ENCODE results near the gene ZPR1.
"Not testable (repeated sequence)": the region's sequence is repeated elsewhere in the genome, so short reads cannot be mapped to it uniquely, and the experiment has no call there.

ZPR1 gene, protein sequence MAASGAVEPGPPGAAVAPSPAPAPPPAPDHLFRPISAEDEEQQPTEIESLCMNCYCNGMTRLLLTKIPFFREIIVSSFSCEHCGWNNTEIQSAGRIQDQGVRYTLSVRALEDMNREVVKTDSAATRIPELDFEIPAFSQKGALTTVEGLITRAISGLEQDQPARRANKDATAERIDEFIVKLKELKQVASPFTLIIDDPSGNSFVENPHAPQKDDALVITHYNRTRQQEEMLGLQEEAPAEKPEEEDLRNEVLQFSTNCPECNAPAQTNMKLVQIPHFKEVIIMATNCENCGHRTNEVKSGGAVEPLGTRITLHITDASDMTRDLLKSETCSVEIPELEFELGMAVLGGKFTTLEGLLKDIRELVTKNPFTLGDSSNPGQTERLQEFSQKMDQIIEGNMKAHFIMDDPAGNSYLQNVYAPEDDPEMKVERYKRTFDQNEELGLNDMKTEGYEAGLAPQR

DNA sequence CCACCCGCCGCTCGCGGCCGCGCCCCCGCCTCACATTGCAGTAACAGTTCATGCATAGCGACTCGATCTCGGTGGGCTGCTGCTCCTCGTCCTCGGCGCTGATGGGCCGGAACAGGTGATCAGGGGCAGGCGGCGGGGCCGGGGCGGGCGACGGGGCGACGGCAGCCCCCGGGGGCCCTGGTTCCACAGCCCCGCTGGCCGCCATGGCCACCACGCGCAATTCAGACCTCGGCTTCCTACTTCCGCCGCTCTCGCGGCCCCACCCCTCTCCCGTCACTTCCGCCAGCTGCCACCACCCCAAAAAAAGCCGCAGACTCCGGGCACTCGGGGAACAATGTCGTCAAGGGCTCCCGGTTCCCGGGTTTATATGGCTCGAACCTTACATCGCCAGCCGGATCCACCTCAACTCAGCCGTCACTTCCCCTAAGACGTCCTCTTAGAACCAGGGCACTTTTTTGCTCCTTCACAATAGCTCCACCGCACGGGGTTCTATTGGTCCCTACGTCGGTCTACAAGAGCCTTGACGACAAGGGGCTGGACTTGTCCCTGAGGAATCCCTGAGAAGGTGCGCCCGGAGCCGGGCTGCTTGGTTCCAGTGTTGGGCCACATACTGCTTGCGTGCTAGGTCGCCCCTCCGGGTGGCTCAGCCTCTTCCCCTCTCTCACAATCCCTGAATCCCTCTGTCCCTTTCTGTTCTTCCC is at the start of gene ZPR1:
Gene ZPR1 (minus strand): TSS at position 238 of the 701 bp plus-strand sequence. CDS start 33 bp downstream, at position 205.
- DNase-seq, result peak; percentile 55

DNA sequence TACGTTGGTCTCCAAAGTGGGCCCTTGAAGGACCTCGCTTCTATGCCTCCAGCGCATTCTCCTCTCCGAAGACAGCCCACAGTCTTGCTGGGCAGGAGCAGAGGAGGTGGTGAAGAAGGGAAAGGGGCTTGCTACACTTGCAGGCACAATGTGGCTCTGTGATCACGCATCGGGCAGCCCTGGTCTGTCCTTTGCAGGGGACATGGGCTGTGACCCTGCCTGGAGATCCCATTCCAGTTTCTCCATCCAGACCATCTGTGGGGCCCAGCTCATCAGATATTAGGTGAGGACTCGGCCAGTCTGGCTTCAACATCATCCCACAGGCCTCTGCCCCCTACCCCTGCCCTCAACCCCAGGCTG is 48.8 kb upstream of the ZPR1 start:
- DNase-seq, result no peak

DNA sequence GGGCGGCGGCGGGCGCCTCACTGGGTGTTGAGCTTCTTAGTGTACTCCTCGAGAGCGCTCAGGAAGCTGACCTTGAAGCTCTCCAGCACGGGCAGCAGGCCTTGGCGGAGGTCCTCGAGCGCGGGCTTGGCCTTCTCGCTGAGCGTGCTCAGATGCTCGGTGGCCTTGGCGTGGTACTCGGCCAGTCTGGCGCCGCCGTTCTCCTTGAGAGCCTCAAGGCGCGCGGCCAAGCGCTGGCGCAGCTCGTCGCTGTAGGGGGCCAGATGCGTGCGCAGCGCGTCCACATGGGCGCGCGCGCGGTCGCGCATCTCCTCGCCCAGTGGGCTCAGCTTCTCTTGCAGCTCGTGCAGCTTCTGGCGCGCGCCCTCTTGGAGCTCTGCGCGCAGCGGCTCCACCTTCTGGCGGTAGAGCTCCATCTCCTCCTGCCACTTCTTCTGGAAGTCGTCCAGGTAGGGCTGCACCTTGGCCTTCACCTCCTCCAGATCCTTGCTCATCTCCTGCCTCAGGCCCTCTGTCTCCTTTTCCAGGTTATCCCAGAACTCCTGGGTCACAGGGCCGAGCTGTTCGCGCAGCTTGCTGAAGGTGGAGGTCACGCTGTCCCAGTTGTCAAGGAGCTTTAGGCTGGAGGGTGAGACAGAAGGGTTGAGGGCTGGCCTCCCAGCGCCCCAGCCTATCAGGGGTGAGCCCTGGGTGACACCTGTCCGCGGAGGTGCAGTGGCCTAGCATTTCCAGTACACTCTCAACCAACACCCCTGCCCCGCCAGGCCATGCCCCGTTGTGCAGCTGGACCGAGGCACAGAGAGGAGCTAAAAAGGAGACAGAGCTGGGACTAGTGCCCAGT is 48.2 kb upstream of the ZPR1 start:
- DNase-seq, result no peak

DNA sequence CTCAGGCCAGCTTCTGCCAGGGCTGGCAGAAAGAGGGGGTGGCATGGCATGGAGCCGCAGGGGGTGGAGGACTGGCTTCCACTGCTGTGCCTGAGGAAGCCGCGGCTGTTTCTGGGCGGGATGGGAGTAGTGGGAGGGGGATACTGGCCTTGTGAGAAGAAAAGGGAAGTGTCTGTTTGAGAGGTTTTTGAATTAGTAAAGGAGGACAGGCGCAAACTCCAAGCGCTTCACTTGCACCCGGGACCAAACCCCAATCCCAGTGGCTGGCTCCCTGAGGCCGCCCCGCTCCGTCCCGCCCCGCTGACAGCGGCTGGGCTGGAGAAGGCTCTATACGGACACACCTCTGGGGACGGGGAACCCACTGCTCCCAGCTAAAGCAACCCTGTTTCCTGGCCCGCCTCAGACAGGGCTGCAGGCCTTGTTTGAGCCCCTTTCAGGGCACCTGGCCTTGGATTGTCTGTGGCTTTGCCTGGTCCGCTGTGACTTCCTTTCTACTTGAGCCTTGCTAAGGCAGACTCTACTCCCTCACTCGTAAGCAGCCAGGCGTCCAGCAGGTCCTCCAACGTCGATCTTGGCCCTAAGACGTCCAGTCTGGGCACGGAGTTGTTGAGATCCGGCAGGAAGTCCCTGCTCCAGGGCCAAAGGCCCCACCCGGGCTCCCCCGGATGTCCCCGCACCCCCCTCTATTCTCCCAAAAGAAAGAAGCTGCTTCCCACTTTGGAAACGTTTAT is 47.4 kb upstream of the ZPR1 start:
- DNase-seq, result no peak

DNA sequence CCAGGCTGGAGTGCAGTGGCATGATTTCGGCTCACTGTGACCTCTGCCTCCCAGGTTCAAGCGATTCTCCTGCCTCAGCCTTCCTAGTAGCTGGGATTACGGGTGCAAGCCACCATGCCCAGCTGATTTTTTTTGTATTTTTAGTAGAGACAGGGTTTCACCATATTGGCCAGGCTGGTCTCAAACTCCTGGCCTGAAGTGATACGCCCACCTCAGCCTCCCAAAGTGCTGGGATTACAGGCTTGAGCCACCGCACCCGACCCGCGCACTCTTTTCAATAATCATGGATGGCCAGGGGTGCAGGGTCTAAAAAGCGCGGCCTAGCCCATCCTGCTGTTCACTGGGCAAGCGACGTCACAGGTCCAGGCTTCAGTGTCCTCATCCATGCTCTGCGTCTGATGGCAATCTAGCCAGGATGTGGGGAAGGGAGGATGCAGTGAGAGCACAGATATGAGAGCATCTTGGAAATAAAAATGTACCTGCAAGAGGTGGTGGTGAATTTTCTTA is 46.8 kb upstream of the ZPR1 start:
- not testable (repeated sequence) for DNase-seq

DNA sequence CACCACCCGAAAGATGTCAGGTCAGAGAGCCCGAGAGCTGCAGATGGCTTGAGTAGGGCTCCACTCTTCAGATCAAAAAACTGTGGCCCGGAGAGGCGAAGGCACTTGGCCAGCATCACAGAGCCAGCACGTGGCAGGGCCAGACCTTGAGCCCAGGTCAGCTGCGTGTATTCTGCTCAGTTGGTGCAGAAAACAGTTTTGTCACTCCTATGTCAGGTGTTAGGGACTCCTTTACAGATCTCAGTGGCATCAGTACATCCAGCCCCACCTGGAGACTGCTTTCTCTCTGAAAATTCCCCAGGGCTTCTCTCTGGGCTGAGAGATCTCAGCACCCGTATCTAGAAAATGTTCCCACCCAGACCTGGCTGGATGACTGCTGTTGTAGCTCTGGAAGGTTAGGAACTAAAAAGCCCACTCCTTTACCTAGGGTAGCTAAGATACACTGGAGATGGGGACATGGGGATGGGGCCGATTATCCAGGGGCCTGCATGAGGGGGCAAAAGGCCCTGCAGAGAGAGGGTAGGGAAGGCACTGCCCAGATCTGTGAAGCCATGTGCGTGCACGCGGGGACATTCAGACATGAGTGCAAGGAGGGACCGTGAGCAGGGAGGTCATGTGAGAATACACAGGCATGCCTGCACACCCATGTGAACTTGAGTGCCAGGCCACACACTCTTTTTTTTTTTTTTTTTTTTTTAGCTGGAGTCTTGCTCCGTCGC is 46.2 kb upstream of the ZPR1 start:
- DNase-seq, result no peak

DNA sequence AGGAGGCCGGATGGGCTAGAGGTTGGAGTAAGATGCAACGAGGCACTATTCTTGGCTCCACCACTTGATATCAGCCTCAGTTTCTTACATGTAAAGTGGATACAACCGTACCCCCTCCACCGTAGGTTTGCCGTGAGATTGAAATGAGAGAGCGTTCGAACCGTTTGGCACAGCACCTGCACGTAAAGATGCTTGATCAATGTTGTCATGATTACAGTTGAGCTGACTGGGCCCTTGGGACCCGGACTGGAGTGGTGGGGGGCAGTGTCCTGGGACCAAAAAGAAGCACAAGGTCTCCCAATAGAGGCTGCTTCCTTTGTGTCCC is 45.6 kb upstream of the ZPR1 start:
- DNase-seq, result no peak

DNA sequence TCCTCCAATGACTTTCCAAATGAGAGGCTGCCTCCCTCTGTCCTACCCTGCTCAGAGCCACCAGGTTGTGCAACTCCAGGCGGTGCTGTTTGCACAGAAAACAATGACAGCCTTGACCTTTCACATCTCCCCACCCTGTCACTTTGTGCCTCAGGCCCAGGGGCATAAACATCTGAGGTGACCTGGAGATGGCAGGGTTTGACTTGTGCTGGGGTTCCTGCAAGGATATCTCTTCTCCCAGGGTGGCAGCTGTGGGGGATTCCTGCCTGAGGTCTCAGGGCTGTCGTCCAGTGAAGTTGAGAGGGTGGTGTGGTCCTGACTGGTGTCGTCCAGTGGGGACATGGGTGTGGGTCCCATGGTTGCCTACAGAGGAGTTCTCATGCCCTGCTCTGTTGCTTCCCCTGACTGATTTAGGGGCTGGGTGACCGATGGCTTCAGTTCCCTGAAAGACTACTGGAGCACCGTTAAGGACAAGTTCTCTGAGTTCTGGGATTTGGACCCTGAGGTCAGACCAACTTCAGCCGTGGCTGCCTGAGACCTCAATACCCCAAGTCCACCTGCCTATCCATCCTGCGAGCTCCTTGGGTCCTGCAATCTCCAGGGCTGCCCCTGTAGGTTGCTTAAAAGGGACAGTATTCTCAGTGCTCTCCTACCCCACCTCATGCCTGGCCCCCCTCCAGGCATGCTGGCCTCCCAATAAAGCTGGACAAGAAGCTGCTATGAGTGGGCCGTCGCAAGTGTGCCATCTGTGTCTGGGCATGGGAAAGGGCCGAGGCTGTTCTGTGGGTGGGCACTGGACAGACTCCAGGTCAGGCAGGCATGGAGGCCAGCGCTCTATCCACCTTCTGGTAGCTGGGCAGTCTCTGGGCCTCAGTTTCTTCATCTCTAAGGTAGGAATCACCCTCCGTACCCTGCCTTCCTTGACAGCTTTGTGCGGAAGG is 44.8 kb upstream of the ZPR1 start:
- DNase-seq, result no peak

DNA sequence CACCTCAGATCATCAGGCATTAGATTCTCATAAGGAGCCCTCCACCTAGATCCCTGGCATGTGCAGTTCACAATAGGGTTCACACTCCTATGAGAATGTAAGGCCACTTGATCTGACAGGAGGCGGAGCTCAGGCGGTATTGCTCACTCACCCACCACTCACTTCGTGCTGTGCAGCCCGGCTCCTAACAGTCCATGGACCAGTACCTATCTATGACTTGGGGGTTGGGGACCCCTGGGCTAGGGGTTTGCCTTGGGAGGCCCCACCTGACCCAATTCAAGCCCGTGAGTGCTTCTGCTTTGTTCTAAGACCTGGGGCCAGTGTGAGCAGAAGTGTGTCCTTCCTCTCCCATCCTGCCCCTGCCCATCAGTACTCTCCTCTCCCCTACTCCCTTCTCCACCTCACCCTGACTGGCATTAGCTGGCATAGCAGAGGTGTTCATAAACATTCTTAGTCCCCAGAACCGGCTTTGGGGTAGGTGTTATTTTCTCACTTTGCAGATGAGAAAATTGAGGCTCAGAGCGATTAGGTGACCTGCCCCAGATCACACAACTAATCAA is 44.0 kb upstream of the ZPR1 start:
- DNase-seq, result no peak

DNA sequence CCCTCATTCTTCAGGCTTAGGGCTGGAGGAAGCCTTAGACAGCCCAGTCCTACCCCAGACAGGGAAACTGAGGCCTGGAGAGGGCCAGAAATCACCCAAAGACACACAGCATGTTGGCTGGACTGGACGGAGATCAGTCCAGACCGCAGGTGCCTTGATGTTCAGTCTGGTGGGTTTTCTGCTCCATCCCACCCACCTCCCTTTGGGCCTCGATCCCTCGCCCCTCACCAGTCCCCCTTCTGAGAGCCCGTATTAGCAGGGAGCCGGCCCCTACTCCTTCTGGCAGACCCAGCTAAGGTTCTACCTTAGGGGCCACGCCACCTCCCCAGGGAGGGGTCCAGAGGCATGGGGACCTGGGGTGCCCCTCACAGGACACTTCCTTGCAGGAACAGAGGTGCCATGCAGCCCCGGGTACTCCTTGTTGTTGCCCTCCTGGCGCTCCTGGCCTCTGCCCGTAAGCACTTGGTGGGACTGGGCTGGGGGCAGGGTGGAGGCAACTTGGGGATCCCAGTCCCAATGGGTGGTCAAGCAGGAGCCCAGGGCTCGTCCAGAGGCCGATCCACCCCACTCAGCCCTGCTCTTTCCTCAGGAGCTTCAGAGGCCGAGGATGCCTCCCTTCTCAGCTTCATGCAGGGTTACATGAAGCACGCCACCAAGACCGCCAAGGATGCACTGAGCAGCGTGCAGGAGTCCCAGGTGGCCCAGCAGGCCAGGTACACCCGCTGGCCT is 42.5 kb upstream of the ZPR1 start:
- no peak for DNase-seq

DNA sequence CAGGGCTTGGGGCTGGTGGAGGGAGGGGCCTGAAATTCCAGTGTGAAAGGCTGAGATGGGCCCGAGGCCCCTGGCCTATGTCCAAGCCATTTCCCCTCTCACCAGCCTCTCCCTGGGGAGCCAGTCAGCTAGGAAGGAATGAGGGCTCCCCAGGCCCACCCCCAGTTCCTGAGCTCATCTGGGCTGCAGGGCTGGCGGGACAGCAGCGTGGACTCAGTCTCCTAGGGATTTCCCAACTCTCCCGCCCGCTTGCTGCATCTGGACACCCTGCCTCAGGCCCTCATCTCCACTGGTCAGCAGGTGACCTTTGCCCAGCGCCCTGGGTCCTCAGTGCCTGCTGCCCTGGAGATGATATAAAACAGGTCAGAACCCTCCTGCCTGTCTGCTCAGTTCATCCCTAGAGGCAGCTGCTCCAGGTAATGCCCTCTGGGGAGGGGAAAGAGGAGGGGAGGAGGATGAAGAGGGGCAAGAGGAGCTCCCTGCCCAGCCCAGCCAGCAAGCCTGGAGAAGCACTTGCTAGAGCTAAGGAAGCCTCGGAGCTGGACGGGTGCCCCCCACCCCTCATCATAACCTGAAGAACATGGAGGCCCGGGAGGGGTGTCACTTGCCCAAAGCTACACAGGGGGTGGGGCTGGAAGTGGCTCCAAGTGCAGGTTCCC is 41.8 kb upstream of the ZPR1 start, which contains the start of gene APOC3:
Gene APOC3 (plus strand): TSS at position 383 of the 659 bp plus-strand sequence. CDS start 676 bp downstream, outside the sequence.
- no peak for DNase-seq

DNA sequence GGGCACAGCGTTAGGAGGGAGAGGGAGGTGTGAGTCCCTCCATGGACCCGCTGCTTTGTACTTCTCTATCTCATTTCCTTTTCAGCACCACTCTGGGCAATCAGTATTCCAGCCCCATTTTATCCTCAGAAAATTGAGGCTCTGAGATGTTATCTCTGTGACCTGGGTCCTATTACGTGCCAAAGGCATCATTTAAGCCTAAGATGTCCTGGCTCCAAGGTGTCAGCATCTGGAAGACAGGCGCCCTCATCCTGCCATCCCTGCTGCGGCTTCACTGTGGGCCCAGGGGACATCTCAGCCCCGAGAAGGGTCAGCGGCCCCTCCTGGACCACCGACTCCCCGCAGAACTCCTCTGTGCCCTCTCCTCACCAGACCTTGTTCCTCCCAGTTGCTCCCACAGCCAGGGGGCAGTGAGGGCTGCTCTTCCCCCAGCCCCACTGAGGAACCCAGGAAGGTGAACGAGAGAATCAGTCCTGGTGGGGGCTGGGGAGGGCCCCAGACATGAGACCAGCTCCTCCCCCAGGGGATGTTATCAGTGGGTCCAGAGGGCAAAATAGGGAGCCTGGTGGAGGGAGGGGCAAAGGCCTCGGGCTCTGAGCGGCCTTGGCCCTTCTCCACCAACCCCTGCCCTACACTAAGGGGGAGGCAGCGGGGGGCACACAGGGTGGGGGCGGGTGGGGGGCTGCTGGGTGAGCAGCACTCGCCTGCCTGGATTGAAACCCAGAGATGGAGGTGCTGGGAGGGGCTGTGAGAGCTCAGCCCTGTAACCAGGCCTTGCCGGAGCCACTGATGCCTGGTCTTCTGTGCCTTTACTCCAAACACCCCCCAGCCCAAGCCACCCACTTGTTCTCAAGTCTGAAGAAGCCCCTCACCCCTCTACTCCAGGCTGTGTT is 41.1 kb upstream of the ZPR1 start:
- no peak for DNase-seq

DNA sequence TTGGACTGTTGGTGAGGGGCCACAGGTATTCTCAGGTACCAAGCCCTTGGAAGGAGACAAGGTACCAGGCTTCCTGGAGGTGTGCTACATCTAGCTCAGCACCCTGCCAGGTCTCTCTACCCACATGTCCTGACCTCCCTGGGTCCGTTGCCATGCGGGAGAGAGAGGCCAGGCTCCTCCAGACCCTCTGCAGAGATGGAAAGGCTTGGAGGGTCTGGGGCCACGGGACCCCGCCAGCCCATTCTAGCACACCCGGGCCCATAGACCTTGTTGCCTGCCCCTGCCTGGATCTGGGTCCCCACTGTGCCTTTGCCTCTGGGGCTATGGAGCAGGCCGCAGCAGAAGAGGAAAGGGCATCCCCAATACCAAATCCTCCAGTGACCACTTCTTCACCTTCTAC is 39.6 kb upstream of the ZPR1 start:
- DNase-seq, result no peak

DNA sequence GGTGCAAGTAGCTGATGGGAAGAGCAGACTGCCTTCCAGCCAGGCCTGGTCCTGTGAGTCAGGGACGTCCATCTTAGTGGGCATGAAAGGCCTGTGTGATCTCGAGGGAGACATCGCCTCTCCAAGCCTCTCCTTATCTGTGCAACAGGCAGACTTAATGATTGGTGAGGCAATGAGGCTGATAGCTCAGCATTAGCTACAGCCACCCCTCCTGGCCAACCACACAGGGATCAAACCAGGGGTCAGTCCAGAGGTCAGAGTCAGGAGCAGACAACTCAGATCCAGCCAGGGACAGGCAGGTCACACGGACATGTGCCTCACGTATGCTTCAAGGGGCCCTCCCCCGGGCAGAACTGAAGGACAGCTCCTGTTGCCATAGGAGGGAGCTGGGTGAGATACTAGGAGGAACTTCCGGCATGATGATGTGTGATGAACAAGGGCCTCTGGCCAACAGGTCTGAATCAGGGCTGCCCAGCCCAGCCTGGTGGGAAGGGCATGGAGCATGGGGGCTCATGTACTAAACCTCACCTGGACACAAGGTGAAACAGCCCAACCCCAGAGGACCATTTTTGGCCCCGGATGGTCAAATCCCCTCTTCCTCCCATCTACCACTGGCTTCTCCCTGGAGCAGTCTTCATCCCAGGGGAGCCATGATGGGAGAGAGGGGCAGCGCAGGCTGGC is 39.1 kb upstream of the ZPR1 start:
- DNase-seq, result no peak

DNA sequence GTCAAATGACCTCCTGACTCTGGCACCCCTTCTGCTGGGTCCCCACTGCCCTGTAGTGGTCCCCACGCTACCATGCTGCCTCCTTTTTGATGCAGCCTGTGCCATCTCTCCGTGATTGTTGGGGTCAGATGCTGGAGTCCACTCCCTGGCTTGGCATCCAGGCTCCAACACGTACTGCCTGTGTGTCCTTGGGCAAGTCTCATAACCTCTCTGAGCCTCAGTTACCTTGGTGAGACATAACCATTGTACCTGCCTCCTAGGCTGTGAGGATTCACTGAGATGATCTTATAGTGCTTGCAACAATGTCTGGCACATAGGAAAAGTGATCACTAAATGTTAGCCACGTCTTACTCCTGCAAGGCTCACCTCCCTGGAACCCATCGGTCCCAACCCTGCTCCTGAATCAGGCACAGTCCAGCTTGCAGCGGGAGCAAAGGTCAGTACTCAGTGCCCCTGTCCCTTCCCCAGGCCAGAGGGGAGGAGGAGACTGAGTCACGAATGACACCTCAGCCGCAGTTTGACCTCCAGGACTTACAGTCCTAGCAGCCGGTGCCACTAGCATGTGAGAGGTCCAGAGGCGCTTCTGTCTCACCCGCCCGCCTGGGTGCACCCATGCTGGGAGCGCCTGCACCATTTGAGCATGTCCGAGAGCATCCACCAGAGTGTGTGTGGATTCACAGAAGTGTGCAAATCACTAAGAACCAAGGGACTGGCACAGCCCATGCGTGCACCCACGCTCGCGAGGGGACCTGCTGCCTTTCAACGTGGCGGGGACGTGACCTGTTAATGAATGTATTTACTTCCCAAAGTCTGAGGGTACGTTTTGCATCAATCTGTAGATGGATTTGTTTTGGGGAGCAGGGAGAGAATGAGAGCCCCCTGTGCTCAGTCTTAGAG is 38.3 kb upstream of the ZPR1 start:
- DNase-seq, result no peak

DNA sequence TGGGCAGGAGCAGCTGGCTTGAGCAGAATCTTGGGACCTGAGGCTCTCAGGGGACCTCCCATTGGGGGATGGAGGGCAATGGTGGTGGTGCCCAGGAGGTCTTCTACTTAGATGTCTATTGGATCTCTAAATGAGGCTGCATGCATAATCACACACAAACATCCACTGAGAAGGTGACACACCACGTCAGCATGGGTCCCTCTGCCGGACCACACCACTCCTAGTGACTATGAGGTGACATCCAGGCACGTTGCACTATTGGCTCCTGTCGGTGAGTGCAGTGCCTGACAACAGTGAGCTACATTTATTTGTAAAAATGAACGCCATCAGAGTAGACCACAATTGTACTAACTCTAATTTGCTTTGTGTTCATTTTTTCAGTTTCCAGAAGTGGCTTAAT is 37.6 kb upstream of the ZPR1 start:
- DNase-seq, result no peak

All from NK-92 treated with Interleukin-12 subunit alpha and Interleukin-12 subunit beta, amount 100 ng/mL, for 24 hours (cell line).